HepG2 (cell line): Measurements from ENCODE around the gene LPAR1. TPM values are rescaled to one million over a fixed set of nuclear protein-coding genes. Genes with fewer than 3 reads are reported as not detected.

Experiments
- ATAC-seq: fragments of 200-7000 bp; cut with Tn5 transposase; 3 replicates; pipeline ENCODE4 v1.9.1; 2020; ENCODE audit warnings: mild to moderate bottlenecking, moderate library complexity
- BruUV-seq: library from RNA; stranded (reverse); fragments of 400-500 nt; replicated peaks from 2 replicates; lab custom pipeline; 2021; lab: Mats Ljungman, UMichigan
- CTCF ChIA-PET: fragments of 300-600 bp; formaldehyde crosslinking; extraction: SDS; loops from one replicate; lab custom pipeline; 2021; ENCODE audit warnings: low total read pairs, inconsistent platforms, low intra/inter-chr PET ratio; lab: Yijun Ruan, JAX
- POLR2A ChIA-PET: fragments of 350-600 bp; sonication (Branson Sonifier 250); formaldehyde crosslinking; loops from one replicate; lab custom pipeline; 2020; ENCODE audit warnings: antibody characterized with exemption, inconsistent platforms; lab: Yijun Ruan, JAX
- DNase-seq: peaks from one replicate; pipeline ENCODE4 v3.0.0-alpha.2; 2015; ENCODE audit warnings: low spot score
- FAIRE-seq: peaks from 3 replicates; lab custom pipeline; 2011; peaks lifted over from hg19 to GRCh38; lab: Jason Lieb, UNC
- H2AFZ ChIP-seq: one replicate; pipeline ENCODE4 v1.6.1; 2011; ENCODE audit warnings: low read length, inconsistent platforms
- H3K27ac ChIP-seq: fragments of 300-600 bp; 3 replicates; pipeline ENCODE4 v1.8.0; 2011; ENCODE audit warnings: mixed run types, mild to moderate bottlenecking, mixed read lengths, low read length, inconsistent platforms; ENCODE audit not compliant: insufficient read depth; ENCODE audit errors: extremely low read length
- H3K27me3 ChIP-seq, 2 experiments: fragments of 200-600 bp in 1 of 2; 2 replicates in 1 of 2; 3 replicates in 1 of 2; pipeline versions ENCODE4 v1.6.0 to v1.8.0; 2011; ENCODE audit warnings: low read length in 2 of 2, mild to moderate bottlenecking in 2 of 2, moderate library complexity in 2 of 2, inconsistent platforms in 1 of 2; ENCODE audit not compliant: insufficient read depth in 2 of 2, control insufficient read depth in 1 of 2
- H3K36me3 ChIP-seq, 2 experiments: fragments of 200-600 bp in 1 of 2; replicated peaks in 1 of 2; 2 replicates in 1 of 2; 3 replicates in 1 of 2; pipeline versions ENCODE4 v1.5.1 to v1.8.0; 2011; ENCODE audit warnings: low read length in 2 of 2, inconsistent platforms in 1 of 2; ENCODE audit not compliant: insufficient read depth in 2 of 2, control insufficient read depth in 1 of 2
- H3K4me1 ChIP-seq: 2 replicates; pipeline ENCODE4 v1.5.1; 2012; ENCODE audit warnings: low read length, inconsistent platforms; ENCODE audit not compliant: insufficient read depth
- H3K4me2 ChIP-seq: 2 replicates; pipeline ENCODE4 v1.6.0; 2011; ENCODE audit warnings: low read depth, low read length, inconsistent platforms
- H3K4me3 ChIP-seq, 3 experiments: fragments of 200-600 bp in 1 of 3; sonication (generic), shearing (Covaris generic) in 1 of 3; replicated peaks in 1 of 3; 2 replicates each; pipeline ENCODE4 v1.5.1; 2011 to 2016; ENCODE audit warnings: low read length in 3 of 3, inconsistent platforms in 2 of 3, low read depth in 2 of 3, mild to moderate bottlenecking in 2 of 3, control low read depth in 1 of 3, mixed read lengths in 1 of 3; ENCODE audit not compliant: insufficient read depth in 1 of 3
- H3K79me2 ChIP-seq: one replicate; pipeline ENCODE4 v1.6.1; 2011; ENCODE audit warnings: low read length, inconsistent platforms; ENCODE audit not compliant: insufficient read depth
- H3K9ac ChIP-seq: 2 replicates; pipeline ENCODE4 v1.6.0; 2011; ENCODE audit warnings: mild to moderate bottlenecking, low read depth, low read length, inconsistent platforms; ENCODE audit not compliant: insufficient read depth
- H3K9me3 ChIP-seq: 2 replicates; pipeline ENCODE4 v1.5.1; 2012; ENCODE audit warnings: mild to moderate bottlenecking, low read length
- H4K20me1 ChIP-seq: 2 replicates; pipeline ENCODE4 v1.6.0; 2011; ENCODE audit warnings: inconsistent platforms, mild to moderate bottlenecking, low read length, moderate library complexity; ENCODE audit not compliant: insufficient read depth
- CENPT ChIP-seq: sonication (generic); formaldehyde crosslinking; IDR thresholded peaks from 2 replicates; pipeline ENCODE4 v1.8.0; 2022; ENCODE audit warnings: low read depth, mild to moderate bottlenecking, moderate library complexity, missing genetic modification reagents
- CENPX ChIP-seq: sonication (generic); formaldehyde crosslinking; IDR thresholded peaks from 2 replicates; pipeline ENCODE4 v1.9.0; 2021; ENCODE audit warnings: mild to moderate bottlenecking, missing genetic modification reagents, moderate library complexity
- ELF1 ChIP-seq: sonication (generic); formaldehyde crosslinking; IDR thresholded peaks from 2 replicates; pipeline ENCODE4 v1.4.0; 2020; ENCODE audit warnings: missing genetic modification reagents
- FIP1L1 ChIP-seq: fragments of 200-400 bp; formaldehyde crosslinking; IDR thresholded peaks from 2 replicates; pipeline ENCODE4 v1.6.1; 2018; ENCODE audit warnings: low read depth, mild to moderate bottlenecking, low read length, moderate library complexity, borderline replicate concordance; ENCODE audit not compliant: insufficient read depth
- HDAC1 ChIP-seq: sonication (generic); formaldehyde crosslinking; IDR thresholded peaks from 2 replicates; pipeline ENCODE4 v1.5.1; 2020; ENCODE audit warnings: mild to moderate bottlenecking, missing genetic modification reagents
- MXD4 ChIP-seq: IDR thresholded peaks from 2 replicates; pipeline ENCODE4 v1.6.1; 2016; ENCODE audit warnings: mild to moderate bottlenecking, missing biosample characterization, missing genetic modification reagents
- XBP1 ChIP-seq: sonication (generic); formaldehyde crosslinking; IDR thresholded peaks from 2 replicates; pipeline ENCODE4 v1.5.0; 2020; ENCODE audit warnings: missing genetic modification reagents
- ZIK1 ChIP-seq: sonication (generic); formaldehyde crosslinking; IDR thresholded peaks from 2 replicates; pipeline ENCODE4 v1.5.0; 2020; ENCODE audit warnings: mild to moderate bottlenecking, low read depth, missing genetic modification reagents, borderline replicate concordance
- ZNF138 ChIP-seq: sonication (generic); formaldehyde crosslinking; IDR thresholded peaks from 2 replicates; pipeline ENCODE4 v1.5.0; 2020; ENCODE audit warnings: mild to moderate bottlenecking, low read depth, missing genetic modification reagents
- ZNF234 ChIP-seq: sonication (generic); formaldehyde crosslinking; conservative IDR thresholded peaks from 2 replicates; pipeline ENCODE4 v1.5.1; 2020; ENCODE audit warnings: mild to moderate bottlenecking, missing genetic modification reagents
- ZNF33B ChIP-seq: sonication (generic); formaldehyde crosslinking; IDR thresholded peaks from 2 replicates; pipeline ENCODE4 v1.5.1; 2020; ENCODE audit warnings: mild to moderate bottlenecking, missing genetic modification reagents
- ZNF839 ChIP-seq: sonication (generic); formaldehyde crosslinking; IDR thresholded peaks from 2 replicates; pipeline ENCODE4 v1.4.0; 2020; ENCODE audit warnings: missing genetic modification reagents, mild to moderate bottlenecking, borderline replicate concordance
- ZNF841 ChIP-seq: sonication (generic); formaldehyde crosslinking; IDR thresholded peaks from 2 replicates; pipeline ENCODE4 v1.8.1; 2023; ENCODE audit warnings: missing genetic modification reagents, borderline replicate concordance
- ZNF883 ChIP-seq: sonication (generic); formaldehyde crosslinking; IDR thresholded peaks from 2 replicates; pipeline ENCODE4 v1.5.1; 2020; ENCODE audit warnings: mild to moderate bottlenecking, missing genetic modification reagents; ENCODE audit errors: not compliant biosample characterization
- WGBS: methylation state at CpG from one replicate; pipeline ENCODE4 v1.1.6; 2017; ENCODE audit warnings: low lambda C conversion rate; 5-methylcytosine and 5-hydroxymethylcytosine counted together
- in situ Hi-C: cut with HindIII; loops from 2 replicates; pipeline ENCODE4 v1.10.0; 2017; ENCODE audit warnings: low pct_unique_long_range_greater_than_20kb; ENCODE audit not compliant: extremely low pct_ligation_motif_present
- intact Hi-C: fragments of 100-400 bp; cut with micrococcal nuclease; formaldehyde crosslinking; loops from one replicate; pipeline ENCODE4 v1.10.0; 2022; ENCODE audit not compliant: unreplicated experiment
- polyA plus RNA-seq, 8 experiments: library from polyadenylated mRNA; depleted of rRNA in 3 of 8; stranded (reverse) in 7 of 8; unstranded in 1 of 8; fragments of >200 nt; fragmentation: Illumina TruSeq in 4 of 8; extraction: Trizol in 4 of 8; gene quantifications; 2 replicates each; pipeline versions ENCODE4 v1.2.1 to v1.2.3, GENCODE V29; 2011 to 2016; ENCODE audit warnings: low read depth in 4 of 8, missing spikeins in 1 of 8, mixed read lengths in 1 of 8; ENCODE audit not compliant: insufficient read depth in 1 of 8
- total RNA-seq, 5 experiments: library from RNA; depleted of rRNA; stranded (reverse); fragments of >200 nt; fragmentation: Illumina TruSeq; extraction: Trizol; gene quantifications; 2 replicates each; pipeline ENCODE4 v1.2.3, GENCODE V29; 2016; ENCODE audit warnings: low read depth in 1 of 5
- TF ChIP-seq, protein P1 (sequence below): sonication (generic); formaldehyde crosslinking; conservative IDR thresholded peaks from 2 replicates; pipeline ENCODE4 v1.4.0; 2020; ENCODE audit warnings: missing genetic modification reagents
- TF ChIP-seq, protein P2 (sequence below): sonication (generic); formaldehyde crosslinking; IDR thresholded peaks from 2 replicates; pipeline ENCODE4 v1.8.0; 2022; ENCODE audit warnings: missing genetic modification reagents, low read depth, mild to moderate bottlenecking, borderline replicate concordance
- TF ChIP-seq, protein P3 (sequence below): sonication (generic); formaldehyde crosslinking; IDR thresholded peaks from 2 replicates; pipeline ENCODE4 v1.4.0; 2020; ENCODE audit warnings: missing genetic modification reagents

Gene LPAR1
- total and polyA plus RNA-seq, 2 of the 13 experiments (the other 11 are each of a cell fraction or from before 2014, with no cell fraction given): not detected

DNA sequence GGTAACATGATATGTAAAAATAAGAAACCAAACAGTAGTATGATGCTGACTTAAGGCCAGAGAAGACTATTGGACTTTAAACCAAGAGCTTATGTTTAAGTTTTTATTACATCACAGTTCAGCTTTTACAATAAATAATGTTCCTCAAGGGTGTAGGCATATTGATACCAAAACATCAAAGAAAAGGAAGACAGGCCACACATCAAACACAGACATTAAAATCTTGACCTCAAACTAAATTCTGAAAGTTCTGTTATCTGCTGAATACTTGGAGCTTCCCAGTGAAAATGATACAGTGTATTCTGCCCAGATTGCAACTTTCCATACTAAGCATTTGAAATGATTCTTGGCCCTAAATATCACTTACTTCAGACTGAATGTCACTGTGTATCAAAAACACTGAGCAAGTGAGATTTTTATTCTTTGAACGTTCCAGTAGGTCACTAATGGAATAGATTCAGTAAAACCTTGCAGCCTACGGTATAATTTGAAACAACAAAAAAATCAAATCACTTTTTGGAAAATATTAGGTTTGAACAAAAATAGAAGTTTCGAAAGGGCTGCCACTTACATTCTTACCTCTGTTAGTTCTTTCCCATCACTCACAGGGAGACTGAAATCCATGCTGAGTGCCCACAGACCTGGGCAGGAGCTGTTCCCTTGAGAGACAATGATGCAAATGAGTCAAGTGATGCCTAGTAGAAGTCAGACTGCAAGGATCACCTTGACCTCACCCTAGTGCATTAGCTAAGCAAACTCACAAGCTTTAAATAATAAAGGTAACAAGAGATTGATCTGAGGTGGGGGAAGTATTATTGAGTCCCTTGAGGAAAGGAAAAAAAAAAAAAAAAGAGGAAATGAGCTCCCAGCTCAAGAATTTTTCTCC lies 2.5 kb downstream of the LPAR1 start (continued):
- TF ChIP-seq, protein P1, sequence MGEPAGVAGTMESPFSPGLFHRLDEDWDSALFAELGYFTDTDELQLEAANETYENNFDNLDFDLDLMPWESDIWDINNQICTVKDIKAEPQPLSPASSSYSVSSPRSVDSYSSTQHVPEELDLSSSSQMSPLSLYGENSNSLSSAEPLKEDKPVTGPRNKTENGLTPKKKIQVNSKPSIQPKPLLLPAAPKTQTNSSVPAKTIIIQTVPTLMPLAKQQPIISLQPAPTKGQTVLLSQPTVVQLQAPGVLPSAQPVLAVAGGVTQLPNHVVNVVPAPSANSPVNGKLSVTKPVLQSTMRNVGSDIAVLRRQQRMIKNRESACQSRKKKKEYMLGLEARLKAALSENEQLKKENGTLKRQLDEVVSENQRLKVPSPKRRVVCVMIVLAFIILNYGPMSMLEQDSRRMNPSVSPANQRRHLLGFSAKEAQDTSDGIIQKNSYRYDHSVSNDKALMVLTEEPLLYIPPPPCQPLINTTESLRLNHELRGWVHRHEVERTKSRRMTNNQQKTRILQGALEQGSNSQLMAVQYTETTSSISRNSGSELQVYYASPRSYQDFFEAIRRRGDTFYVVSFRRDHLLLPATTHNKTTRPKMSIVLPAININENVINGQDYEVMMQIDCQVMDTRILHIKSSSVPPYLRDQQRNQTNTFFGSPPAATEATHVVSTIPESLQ (CRISPR knock-in tag): no peak
- TF ChIP-seq MXD4 (CRISPR knock-in tag) (no peak), CENPT (CRISPR knock-in tag) (no peak), CENPX (no peak)
- TF ChIP-seq, protein P2, sequence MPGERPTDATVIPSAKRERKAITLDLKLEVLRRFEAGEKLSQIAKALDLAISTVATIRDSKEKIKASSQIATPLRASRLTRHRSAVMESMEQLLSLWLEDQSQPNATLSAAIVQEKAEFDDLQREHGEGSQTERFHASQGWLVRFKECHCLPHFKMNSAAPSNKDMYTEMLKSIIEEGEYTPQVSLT (CRISPR knock-in tag): no peak

DNA sequence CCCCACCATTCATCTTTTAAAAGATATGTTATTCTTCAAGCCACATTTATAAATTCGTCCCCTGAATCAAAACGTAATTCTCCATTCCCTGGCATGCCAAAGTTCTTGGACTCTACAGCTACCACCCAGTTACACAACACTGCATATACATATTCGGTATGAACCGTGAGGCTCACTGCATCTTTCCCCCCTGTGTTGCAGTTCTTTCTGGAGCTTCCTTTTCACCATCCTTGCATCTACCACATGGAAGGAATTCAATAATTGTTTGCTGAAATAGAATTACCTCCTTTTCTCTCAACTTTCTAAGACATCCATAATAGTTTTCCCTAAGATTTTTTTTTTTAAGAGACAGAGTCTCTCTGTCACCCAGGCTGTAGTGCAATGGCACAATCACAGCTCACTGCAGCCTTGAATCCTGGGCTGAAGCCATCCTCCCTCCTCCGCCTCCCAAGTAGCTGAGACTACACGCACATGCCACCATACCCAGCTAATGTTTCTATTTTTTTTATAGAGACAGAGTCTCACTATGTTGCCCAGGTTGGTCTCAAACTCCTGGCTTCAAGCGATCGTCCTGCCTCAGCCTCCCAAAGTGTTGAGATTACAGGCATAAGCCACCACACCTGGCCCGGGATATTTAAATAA lies 3.3 kb downstream of the LPAR1 start:
- Histone ChIP-seq H3K79me2 (no peaks in the 10 kb centered on the region), H3K27ac (no peak overlapping the region), H3K36me3 (no peaks in the 10 kb centered on the region), H3K4me3 (no peak overlapping the region), H2AFZ (no peak overlapping the region), H4K20me1 (no peaks in the 10 kb centered on the region), H3K4me1 (peaks cover 22% of the 10 kb centered on the region), H3K9me3 (no peaks in the 10 kb centered on the region), H3K27me3 (peaks cover 7 to 42% of the 10 kb centered on the region in 2 experiments), H3K4me2 (no peak overlapping the region), H3K9ac (no peak overlapping the region)
- DNase-seq: no peak
- in situ Hi-C loops (no loop called here), intact Hi-C loops (loop anchor here (5.0 kb wide), 1 partner anchor 262 kb away; no protein-coding TSS in a partner anchor)
- no peak for ATAC-seq
- WGBS: 11% methylated on average over 9 of the region's 9 CpGs
- POLR2A ChIA-PET: no interaction called here
- no peak for FAIRE-seq
- CTCF ChIA-PET: no interaction called here
- no TSS peak for BruUV-seq
- TF ChIP-seq ZNF138 (CRISPR knock-in tag) (no peak), FIP1L1 (no peak), ZNF33B (no peak), ZNF841 (no peak), ZNF839 (CRISPR knock-in tag) (no peak), HDAC1 (CRISPR knock-in tag) (no peak), XBP1 (CRISPR knock-in tag) (no peak), ZNF883 (no peak), ZNF234 (CRISPR knock-in tag) (no peak), ZIK1 (CRISPR knock-in tag) (no peak), ELF1 (no peak)
- TF ChIP-seq, protein P3, sequence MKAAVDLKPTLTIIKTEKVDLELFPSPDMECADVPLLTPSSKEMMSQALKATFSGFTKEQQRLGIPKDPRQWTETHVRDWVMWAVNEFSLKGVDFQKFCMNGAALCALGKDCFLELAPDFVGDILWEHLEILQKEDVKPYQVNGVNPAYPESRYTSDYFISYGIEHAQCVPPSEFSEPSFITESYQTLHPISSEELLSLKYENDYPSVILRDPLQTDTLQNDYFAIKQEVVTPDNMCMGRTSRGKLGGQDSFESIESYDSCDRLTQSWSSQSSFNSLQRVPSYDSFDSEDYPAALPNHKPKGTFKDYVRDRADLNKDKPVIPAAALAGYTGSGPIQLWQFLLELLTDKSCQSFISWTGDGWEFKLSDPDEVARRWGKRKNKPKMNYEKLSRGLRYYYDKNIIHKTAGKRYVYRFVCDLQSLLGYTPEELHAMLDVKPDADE (CRISPR knock-in tag): no peak
